Endothelial cell of umbilical vein (primary cell): ENCODE data around the gene FIG4. TPM values are rescaled to one million over a fixed set of nuclear protein-coding genes. Genes with fewer than 3 reads are reported as not detected.

ENCODE experiments used
- BruUV-seq: library from RNA; stranded (reverse); fragments of 400-500 nt; replicated peaks from 2 replicates; lab custom pipeline; 2021; lab: Mats Ljungman, UMichigan
- CTCF ChIA-PET: fragments of 300-600, 350-600 bp; sonication (Branson Sonifier 250); formaldehyde crosslinking; loops from one replicate; lab custom pipeline; 2021; ENCODE audit warnings: antibody characterized with exemption, inconsistent platforms; lab: Charles Lee
- POLR2A ChIA-PET: fragments of 300-600, 350-600 bp; sonication (Branson Sonifier 250); formaldehyde crosslinking; loops from one replicate; lab custom pipeline; 2021; ENCODE audit warnings: antibody characterized with exemption, inconsistent platforms; lab: Charles Lee
- DNase-seq: peaks from one replicate; pipeline ENCODE4 v3.0.0-alpha.2; 2011; ENCODE audit warnings: low read depth, low spot score
- FAIRE-seq: peaks from 2 replicates; lab custom pipeline; 2011; peaks lifted over from hg19 to GRCh38; lab: Jason Lieb, UNC
- H2AFZ ChIP-seq: 2 replicates; pipeline ENCODE4 v1.6.0; 2012; ENCODE audit warnings: low read depth, low read length, control low read depth, inconsistent platforms
- H3K27ac ChIP-seq: 2 replicates; pipeline ENCODE4 v1.5.1; 2011; ENCODE audit warnings: low read depth, mild to moderate bottlenecking, control low read depth, low read length, moderate library complexity; ENCODE audit not compliant: insufficient read depth
- H3K27me3 ChIP-seq, 2 experiments: 2 replicates each; pipeline versions ENCODE4 v1.6.0 to v1.6.1; 2011; ENCODE audit warnings: low read length in 2 of 2, mixed read lengths in 1 of 2; ENCODE audit not compliant: control insufficient read depth in 2 of 2, insufficient read depth in 2 of 2
- H3K36me3 ChIP-seq, 2 experiments: 2 replicates in 1 of 2; 3 replicates in 1 of 2; pipeline ENCODE4 v1.5.1; 2011; ENCODE audit warnings: low read length in 2 of 2, mild to moderate bottlenecking in 1 of 2, moderate library complexity in 1 of 2; ENCODE audit not compliant: control insufficient read depth in 2 of 2, insufficient read depth in 2 of 2; ENCODE audit errors: extremely low read depth in 1 of 2
- H3K4me1 ChIP-seq: 3 replicates; pipeline ENCODE4 v1.5.1; 2011; ENCODE audit warnings: mild to moderate bottlenecking, low read length; ENCODE audit not compliant: control insufficient read depth, insufficient read depth; ENCODE audit errors: extremely low read depth
- H3K4me2 ChIP-seq: 2 replicates; pipeline ENCODE4 v1.6.1; 2011; ENCODE audit warnings: low read length, control low read depth, mixed read lengths; ENCODE audit not compliant: insufficient read depth
- H3K4me3 ChIP-seq, 3 experiments: fragments of 200-600 bp in 1 of 3; sonication (generic), shearing (Covaris generic) in 1 of 3; replicated peaks in 1 of 3; 2 replicates each; pipeline ENCODE4 v1.5.1; 2011 to 2016; ENCODE audit warnings: control low read depth in 3 of 3, low read length in 3 of 3, mild to moderate bottlenecking in 2 of 3, inconsistent platforms in 1 of 3, low read depth in 1 of 3, moderate library complexity in 1 of 3; ENCODE audit not compliant: insufficient read depth in 1 of 3
- H3K79me2 ChIP-seq: 2 replicates; pipeline ENCODE4 v1.6.0; 2012; ENCODE audit warnings: low read length, inconsistent platforms; ENCODE audit not compliant: control insufficient read depth, insufficient read depth
- H3K9ac ChIP-seq: replicated peaks from 2 replicates; pipeline ENCODE3; 2011; ENCODE audit warnings: low read length, control low read depth; ENCODE audit not compliant: insufficient read depth; ENCODE audit errors: extremely low read depth
- H3K9me1 ChIP-seq: replicated peaks from 3 replicates; pipeline ENCODE4 v1.6.0; 2011; ENCODE audit warnings: mild to moderate bottlenecking, low read length; ENCODE audit not compliant: control insufficient read depth, insufficient read depth; ENCODE audit errors: extremely low read depth
- H3K9me3 ChIP-seq: replicated peaks from 2 replicates; pipeline ENCODE4 v1.5.1; 2012; ENCODE audit warnings: low read length, inconsistent platforms; ENCODE audit not compliant: control insufficient read depth, insufficient read depth
- H4K20me1 ChIP-seq: replicated peaks from 2 replicates; pipeline ENCODE3; 2011; ENCODE audit warnings: mild to moderate bottlenecking, low read length; ENCODE audit not compliant: control insufficient read depth, insufficient read depth; ENCODE audit errors: extremely low read depth
- EZH2 ChIP-seq: IDR thresholded peaks from 2 replicates; pipeline ENCODE4 v1.6.1; 2012; ENCODE audit warnings: borderline replicate concordance, low read depth, mild to moderate bottlenecking, moderate library complexity, low read length, inconsistent platforms; ENCODE audit not compliant: severe bottlenecking
- FOS ChIP-seq: IDR thresholded peaks from 2 replicates; pipeline ENCODE4 v1.6.1; 2011; ENCODE audit warnings: mild to moderate bottlenecking, low read length, moderate library complexity, borderline replicate concordance; ENCODE audit not compliant: insufficient read depth
- GATA2 ChIP-seq: IDR thresholded peaks from 2 replicates; pipeline ENCODE4 v1.7.0; 2011; ENCODE audit warnings: low read depth, mild to moderate bottlenecking, moderate library complexity, mixed read lengths, low read length; ENCODE audit not compliant: insufficient read length, insufficient read depth
- JUN ChIP-seq: IDR thresholded peaks from 2 replicates; pipeline ENCODE4 v1.6.1; 2011; ENCODE audit warnings: borderline replicate concordance, low read depth; ENCODE audit not compliant: insufficient read length, insufficient read depth
- MYC ChIP-seq: IDR thresholded peaks from one replicate; pipeline ENCODE4 v1.6.1; 2011; ENCODE audit warnings: mild to moderate bottlenecking, low read depth, low read length
- POLR2A ChIP-seq: IDR thresholded peaks from 2 replicates; pipeline ENCODE4 v1.6.1; 2012; ENCODE audit warnings: low read depth, mild to moderate bottlenecking, control low read depth, low read length
- POLR2AphosphoS5 ChIP-seq: IDR thresholded peaks from 2 replicates; pipeline ENCODE4 v1.6.1; 2012; ENCODE audit warnings: low read depth, mild to moderate bottlenecking, control low read depth, low read length, moderate library complexity; ENCODE audit not compliant: insufficient read depth
- dilution Hi-C: fragments of 300-500 bp; cut with MboI; formaldehyde crosslinking; loops from one replicate; pipeline ENCODE4 v1.15.0; 2019; ENCODE audit warnings: low sequenced_read_pairs; ENCODE audit not compliant: extremely low pct_ligation_motif_present
- intact Hi-C: fragments of 100-400 bp; cut with micrococcal nuclease; formaldehyde crosslinking; loops from one replicate; pipeline ENCODE4 v1.10.0; 2022
- polyA plus RNA-seq, 4 experiments: library from polyadenylated mRNA; depleted of rRNA in 3 of 4; stranded (reverse) in 3 of 4; unstranded in 1 of 4; fragments of >200 nt; gene quantifications; 2 replicates each; pipeline versions ENCODE4 v1.2.1 to v1.2.3, GENCODE V29; 2011 to 2012; ENCODE audit warnings: missing spikeins in 1 of 4
- total RNA-seq: library from RNA; stranded (reverse); gene quantifications from 2 replicates; pipeline ENCODE4 v1.2.3, GENCODE V29; 2021
- TF ChIP-seq, protein P1 (sequence below): IDR thresholded peaks from 2 replicates; pipeline ENCODE4 v1.6.1; 2011; ENCODE audit not compliant: insufficient read depth, insufficient read length
- TF ChIP-seq, protein P2 (sequence below), 2 donors: IDR thresholded peaks; 1 replicate in 1 of 2; 2 replicates in 1 of 2; pipeline ENCODE4 v1.5.1; 2011; ENCODE audit warnings: low read length in 2 of 2, mild to moderate bottlenecking in 2 of 2, moderate library complexity in 2 of 2, control low read depth in 1 of 2, inconsistent platforms in 1 of 2, low read depth in 1 of 2; ENCODE audit not compliant: insufficient read depth in 1 of 2; ENCODE audit errors: extremely low read depth in 1 of 2

FIG4 gene
- total and polyA plus RNA-seq, 2 donors (not counting 3 experiments of a cell fraction or from before 2014, with no cell fraction given), result 7.9 to 12.2 TPM

DNA sequence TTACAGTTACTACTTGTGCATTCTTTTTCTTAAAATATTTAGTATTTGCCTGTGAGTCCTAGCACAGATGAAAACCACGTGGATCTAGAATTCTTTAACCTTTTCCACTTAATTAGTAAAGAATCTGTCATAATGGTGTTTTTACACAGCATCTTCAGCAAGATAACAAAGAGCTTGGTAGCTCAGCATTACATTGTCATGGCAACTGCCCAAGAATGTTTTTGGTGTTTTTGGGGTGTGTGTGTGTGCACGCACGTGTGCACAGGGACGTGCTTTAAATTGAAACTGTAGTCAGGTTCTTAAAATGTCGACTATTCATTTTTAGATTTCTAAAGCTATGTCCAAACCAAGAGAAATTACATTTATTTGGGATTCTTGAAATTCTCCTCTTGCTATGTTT lies 108.0 kb downstream of the FIG4 start:
- Histone ChIP-seq H3K4me2 (no peak overlapping the region), H3K9me1 (no peaks in the 10 kb centered on the region), H3K4me3 (no peak overlapping the region), H3K4me1 (peaks cover 14% of the 10 kb centered on the region), H3K9ac (no peak overlapping the region), H3K27ac (no peak overlapping the region), H4K20me1 (no peaks in the 10 kb centered on the region), H3K36me3 (no peaks in the 10 kb centered on the region), H3K79me2 (no peaks in the 10 kb centered on the region), H3K27me3 (no peaks in the 10 kb centered on the region), H3K9me3 (no peaks in the 10 kb centered on the region), H2AFZ (no peak overlapping the region)
- dilution Hi-C loops, result no loop called here
- FAIRE-seq, result no peak
- no TSS peak for BruUV-seq
- no peak for TF ChIP-seq EZH2
- no peak for TF ChIP-seq POLR2AphosphoS5
- TF ChIP-seq JUN, result no peak
- ChIA-PET CTCF (interaction anchor here (1.4 kb wide), 1 partner anchor 9 kb away, joined by 4 read pairs; no protein-coding TSS in a partner anchor), POLR2A (no interaction called here)
- no peak for DNase-seq
- intact Hi-C loops, result no loop called here

DNA sequence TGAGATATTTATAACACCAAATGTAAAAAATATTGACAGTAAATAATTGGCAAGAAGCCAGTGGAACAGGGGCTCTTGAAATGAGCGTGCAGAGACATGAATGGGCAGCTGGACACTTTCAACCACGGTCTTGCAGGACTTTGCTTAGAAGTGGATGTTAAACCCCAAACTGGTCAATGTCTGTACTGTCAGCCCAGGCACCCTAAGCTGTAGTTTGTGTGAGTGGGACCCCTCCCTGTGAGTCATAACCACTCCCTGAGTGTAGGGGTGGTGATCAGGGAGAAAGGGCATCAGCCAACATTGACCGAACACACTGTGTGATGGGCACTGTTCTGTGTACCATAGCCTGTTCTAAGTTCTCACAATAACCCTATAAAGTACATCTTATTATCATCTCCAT lies 108.6 kb downstream of the FIG4 start:
- ChIA-PET CTCF (interaction anchor here (0.8 kb wide), 1 partner anchor 9 kb away, joined by 3 read pairs; no protein-coding TSS in a partner anchor), POLR2A (no interaction called here)
- no peaks in the 10 kb centered on the region for H3K36me3 ChIP-seq
- H3K9ac ChIP-seq, result no peak overlapping the region
- H3K9me3 ChIP-seq, result no peaks in the 10 kb centered on the region
- intact Hi-C loops (no loop called here), dilution Hi-C loops (no loop called here)
- H3K4me3 ChIP-seq, result no peak overlapping the region
- H3K4me1 ChIP-seq, result peaks cover 9% of the 10 kb centered on the region
- no peaks in the 10 kb centered on the region for H3K27me3 ChIP-seq
- no peaks in the 10 kb centered on the region for H3K79me2 ChIP-seq
- no TSS peak for BruUV-seq
- no peak for DNase-seq
- no peak overlapping the region for H2AFZ ChIP-seq
- H3K9me1 ChIP-seq, result no peaks in the 10 kb centered on the region
- H3K4me2 ChIP-seq, result no peak overlapping the region
- TF ChIP-seq GATA2, result no peak
- no peak for TF ChIP-seq MYC
- TF ChIP-seq, protein P1, sequence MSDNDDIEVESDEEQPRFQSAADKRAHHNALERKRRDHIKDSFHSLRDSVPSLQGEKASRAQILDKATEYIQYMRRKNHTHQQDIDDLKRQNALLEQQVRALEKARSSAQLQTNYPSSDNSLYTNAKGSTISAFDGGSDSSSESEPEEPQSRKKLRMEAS, result no peak
- no peak for TF ChIP-seq JUN
- no peak for TF ChIP-seq POLR2AphosphoS5
- TF ChIP-seq POLR2A, result no peak
- no peak for TF ChIP-seq FOS
- TF ChIP-seq, protein P2, sequence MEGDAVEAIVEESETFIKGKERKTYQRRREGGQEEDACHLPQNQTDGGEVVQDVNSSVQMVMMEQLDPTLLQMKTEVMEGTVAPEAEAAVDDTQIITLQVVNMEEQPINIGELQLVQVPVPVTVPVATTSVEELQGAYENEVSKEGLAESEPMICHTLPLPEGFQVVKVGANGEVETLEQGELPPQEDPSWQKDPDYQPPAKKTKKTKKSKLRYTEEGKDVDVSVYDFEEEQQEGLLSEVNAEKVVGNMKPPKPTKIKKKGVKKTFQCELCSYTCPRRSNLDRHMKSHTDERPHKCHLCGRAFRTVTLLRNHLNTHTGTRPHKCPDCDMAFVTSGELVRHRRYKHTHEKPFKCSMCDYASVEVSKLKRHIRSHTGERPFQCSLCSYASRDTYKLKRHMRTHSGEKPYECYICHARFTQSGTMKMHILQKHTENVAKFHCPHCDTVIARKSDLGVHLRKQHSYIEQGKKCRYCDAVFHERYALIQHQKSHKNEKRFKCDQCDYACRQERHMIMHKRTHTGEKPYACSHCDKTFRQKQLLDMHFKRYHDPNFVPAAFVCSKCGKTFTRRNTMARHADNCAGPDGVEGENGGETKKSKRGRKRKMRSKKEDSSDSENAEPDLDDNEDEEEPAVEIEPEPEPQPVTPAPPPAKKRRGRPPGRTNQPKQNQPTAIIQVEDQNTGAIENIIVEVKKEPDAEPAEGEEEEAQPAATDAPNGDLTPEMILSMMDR (IDR thresholded peaks at IDR 0.05; ENCODE audit: extremely low read depth in 1 of 2, insufficient read depth in 1 of 2, low read depth in 1 of 2, low read length in 2 of 2), result no peak
- no peak for TF ChIP-seq EZH2
- no peak overlapping the region for H3K27ac ChIP-seq
- no peak for FAIRE-seq
- no peaks in the 10 kb centered on the region for H4K20me1 ChIP-seq
